GM20431 (cell line): Measurements from ENCODE around the gene TMEM184B.

Experiments
- in situ Hi-C: fragments of 300-500 bp; cut with MseI, MboI; formaldehyde crosslinking; loops from one replicate; pipeline ENCODE4 v1.15.0; 2020; ENCODE audit warnings: low sequenced_read_pairs; ENCODE audit not compliant: unreplicated experiment

The TMEM184B gene

GRCh38 chr22:38171927-38172831, 100.6 kb downstream of the TMEM184B start:
- in situ Hi-C loops: no loop called here

DNA sequence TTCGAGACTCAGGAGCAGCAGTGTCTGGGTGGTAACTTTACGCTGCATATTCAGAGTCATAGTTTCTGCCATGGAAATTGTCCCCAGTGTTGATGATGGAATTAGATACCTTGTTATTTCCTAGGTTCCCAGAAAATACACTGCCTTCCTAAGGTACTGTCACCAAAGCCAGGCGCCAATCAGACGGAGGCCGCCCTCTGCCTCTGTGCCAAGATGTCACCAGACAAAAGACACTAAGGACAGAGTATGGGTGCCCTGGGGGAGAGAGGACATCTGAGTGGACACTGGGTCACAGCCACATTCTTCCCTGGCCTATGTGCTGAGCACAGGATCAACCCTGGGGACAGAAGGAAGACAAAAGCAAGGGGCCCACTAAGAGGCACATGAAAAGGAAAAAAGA, 102.3 kb downstream of the TMEM184B start:
- in situ Hi-C loops: no loop called here
